DMS79 treated with DMSO at 0.1 percent for 48 hours (cell line): ENCODE results near the gene CD70.
A peak's percentile ranks its signal among the peaks of the same experiment; 100 is the strongest.
"Not testable (repeated sequence)": the region's sequence is repeated elsewhere in the genome, so short reads cannot be mapped to it uniquely, and the experiment has no call there.

Source experiments
- DNase-seq: peaks from one replicate; lab custom pipeline; 2025; lab: John Stamatoyannopoulos, UW

The CD70 gene

GRCh38 chr19:6590827-6591319, at the start of gene CD70:
Gene CD70, minus strand, starts transcription at chr19:6591150. Its CDS starts 148 bp downstream, at chr19:6591002.
- peak; percentile 14 for DNase-seq

GRCh38 chr19:6640333-6640732, 49.4 kb upstream of the CD70 start:
- not testable (repeated sequence) for DNase-seq

- no peak for DNase-seq
These were observed 48.5 kb upstream of the CD70 start for GRCh38 chr19:6639439-6639838.

- DNase-seq: not testable (repeated sequence)
These were observed 42.5 kb upstream of the CD70 start for GRCh38 chr19:6633456-6633813.

- peak; percentile 16 for DNase-seq
These were observed 42.0 kb upstream of the CD70 start for GRCh38 chr19:6632747-6633455.

GRCh38 chr19:6632002-6632621, 41.2 kb upstream of the CD70 start:
- peak; percentile 58 for DNase-seq

GRCh38 chr19:6626764-6627163, 35.8 kb upstream of the CD70 start:
- DNase-seq: no peak

- DNase-seq: no peak
These were observed 26.4 kb upstream of the CD70 start for GRCh38 chr19:6617374-6617773.

- no peak for DNase-seq
These were observed 25.1 kb upstream of the CD70 start for GRCh38 chr19:6616011-6616410.

- no peak for DNase-seq
These were observed 22.8 kb upstream of the CD70 start for GRCh38 chr19:6613711-6614110.

GRCh38 chr19:6610934-6611852, 20.2 kb upstream of the CD70 start:
- DNase-seq: no peak

- DNase-seq: no peak
These were observed 18.0 kb upstream of the CD70 start for GRCh38 chr19:6608940-6609339.

GRCh38 chr19:6608146-6608545, 17.2 kb upstream of the CD70 start:
- not testable (repeated sequence) for DNase-seq

GRCh38 chr19:6606276-6607070, 15.5 kb upstream of the CD70 start:
- DNase-seq: not testable (repeated sequence)

- no peak for DNase-seq
These were observed 14.0 kb upstream of the CD70 start for GRCh38 chr19:6604906-6605305.

GRCh38 chr19:6602729-6603114, 11.8 kb upstream of the CD70 start:
- DNase-seq: no peak

GRCh38 chr19:6601537-6602052, 10.6 kb upstream of the CD70 start:
- peak; percentile 15 for DNase-seq

- DNase-seq: not testable (repeated sequence)
These were observed 10.1 kb upstream of the CD70 start for GRCh38 chr19:6600951-6601536.

- no peak for DNase-seq
These were observed 9.0 kb upstream of the CD70 start for GRCh38 chr19:6599866-6600454.

GRCh38 chr19:6598254-6598892, 7.4 kb upstream of the CD70 start:
- DNase-seq: not testable (repeated sequence)
